Testis (tissue), 3 donors: ENCODE results near the gene FAM107B. TPM values are rescaled to one million over a fixed set of nuclear protein-coding genes. Genes with fewer than 3 reads are reported as not detected.
"Not testable (repeated sequence)": the region's sequence is repeated elsewhere in the genome, so short reads cannot be mapped to it uniquely, and the experiment has no call there.

Experiments used
- DNase-seq: peaks from one replicate; pipeline ENCODE4 v3.0.0-alpha.2; 2019
- H3K27ac ChIP-seq, 2 donors: fragments of 200-600 bp; sonication (generic); one replicate each; pipeline ENCODE4 v1.5.1; 2019
- H3K27me3 ChIP-seq: fragments of 200-600 bp; sonication (generic); one replicate; pipeline ENCODE4 v1.5.1; 2019
- H3K36me3 ChIP-seq: fragments of 200-600 bp; sonication (generic); one replicate; pipeline ENCODE4 v1.5.1; 2017; ENCODE audit warnings: low read depth; ENCODE audit errors: missing control alignments
- H3K4me1 ChIP-seq: fragments of 200-600 bp; sonication (generic); one replicate; pipeline ENCODE4 v1.5.1; 2019
- H3K4me3 ChIP-seq, 2 donors: fragments of 200-600 bp; sonication (generic); one replicate each; pipeline ENCODE4 v1.5.1; 2017 to 2019
- H3K9me3 ChIP-seq: fragments of 200-600 bp; sonication (generic); one replicate; pipeline ENCODE4 v1.5.1; 2017
- POLR2A ChIP-seq: fragments of 450-650 bp; IDR thresholded peaks from one replicate; pipeline ENCODE4 v1.6.1; 2017; ENCODE audit warnings: antibody characterized with exemption, mild to moderate bottlenecking, moderate library complexity
- WGBS, 2 donors: methylation state at CpG; one replicate each; pipeline ENCODE4 v1.1.5; 2018; 5-methylcytosine and 5-hydroxymethylcytosine counted together
- intact Hi-C: fragments of 100-400 bp; cut with DNase I; formaldehyde crosslinking; loops from one replicate; pipeline ENCODE4 v1.15.1; 2023; ENCODE audit warnings: low total_unique reads
- polyA plus RNA-seq: library from polyadenylated mRNA; stranded (reverse); fragments of 350-450 nt; fragmentation: Illumina TruSeq; extraction: RNeasy Lipid Tissue Mini Kit (QIAGEN cat#74804); gene quantifications from one replicate; pipeline ENCODE4 v1.2.3, GENCODE V29; 2014; ENCODE audit warnings: low read depth, low replicate concordance; ENCODE audit not compliant: insufficient read depth
- total RNA-seq, 2 donors: library from RNA; depleted of rRNA; stranded (reverse); fragments of >200 nt; gene quantifications; one replicate each; pipeline ENCODE4 v1.2.3, GENCODE V29; 2016
- TF ChIP-seq, protein P1 (sequence below), 3 experiments: fragments of 450-650 bp in 2 of 3; fragments of 200-600 bp in 1 of 3; sonication (generic) in 1 of 3; IDR thresholded peaks; one replicate each; pipeline ENCODE4 v1.5.1; 2016 to 2019; ENCODE audit warnings: antibody characterized with exemption in 3 of 3, mild to moderate bottlenecking in 2 of 3, moderate library complexity in 1 of 3

FAM107B gene
- total and polyA plus RNA-seq, 3 donors from 2014 or later: 71.7 to 89.5 (median 82.8) TPM

DNA sequence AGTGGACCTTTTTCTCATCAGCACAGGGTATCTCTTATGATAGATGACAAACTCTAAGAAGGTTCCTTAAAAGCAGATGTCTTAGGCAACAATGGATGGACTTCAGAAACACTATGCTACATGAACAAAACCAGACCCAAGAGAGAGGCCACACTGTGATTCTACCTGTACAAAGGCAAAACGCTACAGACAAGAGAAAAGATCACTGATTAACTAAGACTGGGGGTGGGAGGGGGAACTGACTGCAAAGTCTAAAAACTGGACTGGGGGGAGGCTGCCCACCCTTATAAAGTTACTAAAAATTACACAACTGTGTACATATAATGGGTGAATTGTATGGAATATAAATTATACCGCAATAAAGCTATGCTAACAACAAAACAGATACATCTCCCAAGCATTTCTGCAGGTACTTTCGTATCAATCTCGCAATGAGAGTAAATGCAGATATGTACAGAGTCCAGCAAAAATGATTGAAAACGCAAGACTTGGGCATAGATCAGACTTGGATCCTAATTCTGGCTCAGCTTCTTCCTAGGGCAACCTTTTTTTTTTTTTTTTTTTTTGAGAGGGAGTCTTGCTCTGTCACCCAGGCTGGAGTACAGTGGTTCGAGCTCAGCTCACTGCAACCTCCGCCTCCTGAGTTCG, 179.7 kb downstream of the FAM107B start:
- H3K27ac ChIP-seq: no peak overlapping the region
- H3K4me3 ChIP-seq: no peak overlapping the region
- TF ChIP-seq, protein P1, sequence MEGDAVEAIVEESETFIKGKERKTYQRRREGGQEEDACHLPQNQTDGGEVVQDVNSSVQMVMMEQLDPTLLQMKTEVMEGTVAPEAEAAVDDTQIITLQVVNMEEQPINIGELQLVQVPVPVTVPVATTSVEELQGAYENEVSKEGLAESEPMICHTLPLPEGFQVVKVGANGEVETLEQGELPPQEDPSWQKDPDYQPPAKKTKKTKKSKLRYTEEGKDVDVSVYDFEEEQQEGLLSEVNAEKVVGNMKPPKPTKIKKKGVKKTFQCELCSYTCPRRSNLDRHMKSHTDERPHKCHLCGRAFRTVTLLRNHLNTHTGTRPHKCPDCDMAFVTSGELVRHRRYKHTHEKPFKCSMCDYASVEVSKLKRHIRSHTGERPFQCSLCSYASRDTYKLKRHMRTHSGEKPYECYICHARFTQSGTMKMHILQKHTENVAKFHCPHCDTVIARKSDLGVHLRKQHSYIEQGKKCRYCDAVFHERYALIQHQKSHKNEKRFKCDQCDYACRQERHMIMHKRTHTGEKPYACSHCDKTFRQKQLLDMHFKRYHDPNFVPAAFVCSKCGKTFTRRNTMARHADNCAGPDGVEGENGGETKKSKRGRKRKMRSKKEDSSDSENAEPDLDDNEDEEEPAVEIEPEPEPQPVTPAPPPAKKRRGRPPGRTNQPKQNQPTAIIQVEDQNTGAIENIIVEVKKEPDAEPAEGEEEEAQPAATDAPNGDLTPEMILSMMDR (IDR thresholded peaks at IDR 0.05): no peak
- no peak for TF ChIP-seq POLR2A
- H3K4me1 ChIP-seq: no peaks in the 10 kb centered on the region
- H3K36me3 ChIP-seq: no peaks in the 10 kb centered on the region
- no peaks in the 10 kb centered on the region for H3K9me3 ChIP-seq
- no peaks in the 10 kb centered on the region for H3K27me3 ChIP-seq
- no peak for DNase-seq
- 90 to 95% methylated on average over 8 of the region's 8 CpGs for WGBS, 2 donors
- intact Hi-C loops: no loop called here

DNA sequence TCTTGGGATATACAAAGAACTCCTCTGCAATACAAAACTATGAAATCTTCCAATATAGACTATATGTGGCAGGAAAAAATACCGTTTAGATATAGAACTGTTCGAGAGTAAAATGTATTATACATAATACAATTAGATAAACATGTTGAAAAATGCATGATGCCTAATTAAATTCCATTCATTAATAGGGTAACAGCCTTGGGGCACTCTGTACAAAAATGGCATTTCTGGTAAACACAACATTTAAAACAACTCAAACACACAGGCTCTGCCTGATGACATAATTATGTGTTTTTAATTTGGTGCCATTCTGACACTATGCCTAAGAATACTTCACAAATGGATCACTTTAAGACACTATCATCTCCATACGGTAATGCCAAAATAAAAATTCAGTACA, 180.9 kb downstream of the FAM107B start:
- WGBS, 2 donors: 80 to 86% methylated on average over 3 of the region's 3 CpGs

DNA sequence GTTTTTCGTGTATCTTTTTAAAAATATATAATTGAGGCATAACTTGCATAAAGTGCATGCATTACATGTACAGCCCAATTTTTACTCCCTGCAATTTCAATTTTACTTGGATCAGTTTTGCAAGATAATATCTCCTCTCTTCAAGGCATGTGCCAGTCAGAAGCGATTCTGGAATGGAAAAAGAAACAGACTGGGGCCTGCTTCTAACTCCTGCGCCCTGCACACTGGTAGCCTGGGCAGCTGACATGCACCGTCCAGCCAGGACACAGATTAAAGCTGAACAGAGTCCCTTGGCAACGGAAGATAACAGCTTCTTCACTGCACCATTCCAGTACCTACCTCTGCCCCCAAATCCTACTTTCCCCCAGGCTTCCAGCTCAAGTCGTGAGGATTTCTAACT, 182.1 kb downstream of the FAM107B start:
- Histone ChIP-seq H3K27ac (no peak overlapping the region), H3K9me3 (no peaks in the 10 kb centered on the region), H3K4me3 (no peak overlapping the region), H3K36me3 (no peaks in the 10 kb centered on the region), H3K27me3 (no peaks in the 10 kb centered on the region), H3K4me1 (no peaks in the 10 kb centered on the region)
- WGBS, 2 donors: 84 to 87% methylated on average over 6 of the region's 6 CpGs
- intact Hi-C loops: no loop called here
- no peak for TF ChIP-seq POLR2A
- TF ChIP-seq, protein P1 (IDR thresholded peaks at IDR 0.05): no peak
- no peak for DNase-seq

More for the DNA sequence above, 180.9 kb downstream of the FAM107B start:
- Histone ChIP-seq H3K27me3 (no peaks in the 10 kb centered on the region), H3K36me3 (no peaks in the 10 kb centered on the region), H3K4me1 (no peaks in the 10 kb centered on the region), H3K27ac (no peak overlapping the region), H3K4me3 (no peak overlapping the region), H3K9me3 (no peaks in the 10 kb centered on the region)
- TF ChIP-seq POLR2A: no peak
- TF ChIP-seq, protein P1 (IDR thresholded peaks at IDR 0.05): no peak
- DNase-seq: no peak
- intact Hi-C loops: no loop called here

DNA sequence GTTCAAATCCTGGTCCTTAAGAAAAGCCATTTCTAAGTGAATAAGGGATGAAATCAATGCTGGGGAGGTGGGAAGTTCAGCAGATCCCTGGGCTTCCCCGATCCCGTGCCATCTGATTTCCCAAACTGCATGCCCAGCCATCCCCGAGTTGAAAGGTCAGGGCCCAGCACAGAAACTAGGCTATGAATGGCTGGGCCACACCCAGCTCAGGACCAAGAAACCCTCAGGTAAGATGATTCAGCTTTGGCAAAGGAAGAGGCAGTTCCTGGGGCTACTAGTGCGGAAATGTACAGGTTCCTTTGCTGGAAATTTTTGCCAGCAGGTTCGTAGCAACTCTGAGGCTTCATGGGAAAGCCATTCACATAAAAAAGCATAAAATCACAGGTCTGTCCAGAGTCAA, 182.7 kb downstream of the FAM107B start:
- no peak for DNase-seq
- 95% methylated on average over 5 of the region's 5 CpGs for WGBS, 2 donors
- H3K4me3 ChIP-seq: no peak overlapping the region
- no peaks in the 10 kb centered on the region for H3K27me3 ChIP-seq
- H3K4me1 ChIP-seq: no peaks in the 10 kb centered on the region
- H3K9me3 ChIP-seq: no peaks in the 10 kb centered on the region
- TF ChIP-seq POLR2A: no peak
- TF ChIP-seq, protein P1 (IDR thresholded peaks at IDR 0.05): no peak
- H3K36me3 ChIP-seq: no peaks in the 10 kb centered on the region
- H3K27ac ChIP-seq: no peak overlapping the region
- intact Hi-C loops: no loop called here

DNA sequence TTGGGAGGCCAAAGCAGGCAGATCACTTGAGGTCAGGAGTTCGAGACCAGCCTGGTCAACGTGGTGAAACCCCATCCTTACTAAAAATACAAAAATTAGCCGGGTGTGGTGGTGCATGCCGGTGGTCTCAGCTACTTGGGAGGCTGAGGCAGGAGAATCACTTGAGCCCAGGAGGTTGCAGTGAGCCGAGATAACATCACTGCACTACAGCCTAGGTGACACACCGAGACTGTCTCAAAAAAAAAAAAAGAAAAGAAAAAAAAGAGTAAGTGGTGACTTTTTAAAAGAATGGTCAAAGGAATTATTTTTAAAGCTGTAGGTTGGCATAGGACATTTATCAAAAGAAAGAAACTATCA, 185.8 kb downstream of the FAM107B start:
- H3K27me3 ChIP-seq, H3K27ac ChIP-seq, H3K4me1 ChIP-seq, H3K4me3 ChIP-seq, H3K36me3 ChIP-seq, H3K9me3 ChIP-seq, intact Hi-C loops, DNase-seq: not testable (repeated sequence)
- 83 to 93% methylated on average over 6 of the region's 6 CpGs for WGBS, 2 donors
